Daoy (cell line): ENCODE data around the gene STARD8. TPM values are rescaled to one million over a fixed set of nuclear protein-coding genes. Genes with fewer than 3 reads are reported as not detected.

Experiments used
- DNase-seq: peaks from one replicate; pipeline ENCODE4 v3.0.0-alpha.2; 2015; ENCODE audit warnings: low read depth
- total RNA-seq: library from RNA; depleted of rRNA; stranded (reverse); fragments of >200 nt; shearing (Covaris generic); gene quantifications from 2 replicates; pipeline ENCODE4 v1.2.3, GENCODE V29; 2014

Gene STARD8
- total RNA-seq, 1 experiment from 2014 or later: 3.8 TPM

DNA sequence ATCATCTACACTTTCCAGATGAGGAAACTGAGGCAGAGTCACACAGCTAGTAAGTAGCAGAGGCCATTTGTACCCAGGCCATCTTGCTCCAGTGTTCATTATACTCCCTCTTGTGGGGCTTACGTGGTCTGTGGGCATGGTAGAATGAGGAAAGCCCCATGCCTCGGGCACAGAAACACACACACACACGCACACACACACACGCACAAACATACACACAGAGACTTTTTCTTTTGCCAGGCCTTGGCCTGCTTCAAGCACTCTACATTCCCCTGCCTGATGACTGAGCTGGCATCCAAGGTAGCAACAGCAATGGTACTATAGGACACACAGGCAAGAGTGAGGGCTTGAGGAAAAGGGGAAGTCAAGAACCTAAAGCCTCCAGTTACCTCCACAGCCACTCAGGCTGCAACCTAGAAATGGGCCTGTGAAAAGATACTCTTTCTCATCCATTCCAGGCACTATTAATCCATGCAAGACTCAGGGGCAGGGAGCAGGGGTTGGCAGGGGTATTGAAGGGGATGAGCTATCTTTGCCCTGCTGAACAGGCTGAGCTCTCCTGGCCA, 43.6 kb downstream of the STARD8 start:
- DNase-seq: no peak

DNA sequence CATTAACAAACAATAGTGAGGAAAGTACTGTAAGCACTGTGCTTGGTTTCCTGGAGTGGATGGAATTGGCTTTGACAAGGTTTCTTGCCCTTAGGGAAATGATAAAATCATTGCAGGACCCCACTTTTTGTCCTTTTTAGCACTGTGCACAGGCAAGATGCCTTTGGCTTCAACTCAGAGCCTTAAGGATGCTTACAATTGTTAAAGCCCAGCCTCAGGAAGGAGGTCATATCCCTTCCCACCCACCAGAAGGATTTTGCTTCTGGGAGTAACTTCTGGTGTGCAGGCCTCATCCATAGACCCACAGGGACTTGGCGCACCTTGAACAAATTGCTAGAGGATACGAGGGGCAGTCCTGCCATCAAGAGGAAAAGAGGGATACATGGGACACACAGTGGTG, 44.5 kb downstream of the STARD8 start:
- no peak for DNase-seq

DNA sequence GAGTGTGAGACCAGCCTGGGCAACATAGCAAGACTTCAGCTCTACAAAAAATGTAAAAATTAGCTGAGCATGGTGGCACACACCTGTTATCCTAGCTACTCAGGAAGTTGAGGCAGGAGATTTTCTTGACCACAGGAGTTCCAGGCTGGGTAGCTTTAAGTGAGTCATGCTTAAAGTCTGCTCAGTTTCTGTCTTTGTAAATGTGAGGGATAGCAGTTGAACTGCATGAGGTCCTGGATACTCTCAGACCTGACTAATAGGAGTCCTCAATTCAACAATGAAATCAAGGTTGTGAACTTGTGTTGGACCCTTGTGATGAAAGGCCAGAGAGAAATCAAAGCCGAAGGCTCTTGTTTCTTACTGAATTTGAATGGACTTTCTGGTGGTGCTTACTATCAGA, 45.2 kb downstream of the STARD8 start:
- no peak for DNase-seq

DNA sequence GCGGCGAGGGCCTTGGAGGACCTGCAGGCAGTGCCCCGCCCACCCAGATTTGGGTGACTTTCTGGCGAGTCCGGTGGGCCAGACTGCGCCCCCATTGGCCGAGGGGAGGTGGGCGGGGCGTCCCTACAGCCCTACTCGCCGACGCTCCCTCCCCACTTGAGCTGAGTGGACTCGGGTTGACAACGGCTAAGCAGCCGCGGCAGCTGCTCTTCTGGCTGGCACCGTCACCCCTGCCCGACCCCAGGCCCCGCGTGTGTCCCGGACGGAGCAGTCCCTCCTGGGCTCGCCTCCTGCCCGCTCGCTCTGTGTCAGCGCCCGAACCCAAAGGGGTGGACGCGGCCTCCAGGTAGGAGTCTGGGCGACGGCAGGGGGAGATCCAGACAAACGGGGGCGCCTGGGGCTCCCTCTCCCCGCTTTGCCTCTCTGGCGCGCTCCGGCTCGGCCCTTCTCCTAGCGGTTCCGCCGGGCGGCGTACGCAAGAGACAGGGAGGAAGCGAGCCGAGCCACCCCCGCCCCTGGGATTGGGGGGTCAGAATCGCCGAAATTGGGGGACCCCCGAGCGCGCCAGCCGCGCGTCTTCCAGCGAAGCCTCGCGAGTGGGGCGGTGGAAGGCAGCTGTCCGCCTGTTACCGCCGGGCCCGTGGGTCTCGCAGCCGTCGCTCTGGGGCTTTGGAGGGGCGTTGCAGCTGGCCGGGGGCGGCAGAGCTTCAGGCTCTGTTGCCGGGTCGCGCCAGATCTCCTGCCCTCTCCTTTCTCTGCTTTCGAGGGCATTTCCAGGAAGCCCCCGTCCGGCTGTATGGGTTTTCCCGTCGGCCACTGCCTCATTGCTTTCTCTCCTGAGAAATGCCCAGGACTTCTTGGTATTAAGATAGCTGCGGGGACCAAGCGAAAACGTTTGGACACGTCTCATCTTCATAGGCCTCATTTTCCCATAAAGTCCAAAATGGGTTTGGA, 46.3 kb downstream of the STARD8 start:
- DNase-seq: peak; percentile 80

DNA sequence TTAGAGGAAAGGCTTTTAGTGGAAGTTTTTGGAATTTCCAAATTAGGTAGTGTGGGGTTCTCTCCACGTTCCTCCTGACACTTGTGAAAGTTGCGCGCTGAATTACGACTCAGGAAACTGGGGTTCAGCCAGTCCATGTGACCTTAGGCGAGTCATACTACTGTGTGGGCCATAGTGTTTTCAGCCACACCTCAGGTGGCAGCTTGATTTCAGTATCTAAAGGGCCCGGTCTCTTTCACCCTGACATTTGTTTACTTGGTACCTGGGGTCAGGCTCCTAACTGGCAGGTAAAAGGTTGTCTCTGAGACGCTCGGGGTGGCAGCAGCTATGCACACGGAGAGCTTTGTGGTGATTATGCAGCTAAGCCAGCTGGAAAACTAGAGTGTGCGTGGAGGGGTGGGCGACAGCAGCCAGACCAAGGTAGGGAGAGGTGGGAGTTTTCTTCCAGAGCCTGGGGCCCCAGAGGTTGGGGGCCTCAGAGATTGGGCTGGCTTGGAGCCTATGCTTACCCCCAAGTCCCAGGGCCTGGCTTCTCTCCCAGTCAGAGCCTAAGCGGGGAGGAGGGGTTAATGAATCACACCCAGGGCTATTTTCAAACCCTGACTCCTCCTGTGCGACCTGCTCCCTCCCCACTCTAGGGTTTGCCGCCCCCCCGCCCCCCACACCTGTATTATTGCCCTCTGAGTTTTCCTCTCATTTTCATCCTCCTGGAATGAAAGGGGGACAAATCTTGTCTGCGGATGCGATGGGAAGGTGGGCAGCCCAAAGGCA, 47.2 kb downstream of the STARD8 start:
- peak; percentile 21 for DNase-seq

DNA sequence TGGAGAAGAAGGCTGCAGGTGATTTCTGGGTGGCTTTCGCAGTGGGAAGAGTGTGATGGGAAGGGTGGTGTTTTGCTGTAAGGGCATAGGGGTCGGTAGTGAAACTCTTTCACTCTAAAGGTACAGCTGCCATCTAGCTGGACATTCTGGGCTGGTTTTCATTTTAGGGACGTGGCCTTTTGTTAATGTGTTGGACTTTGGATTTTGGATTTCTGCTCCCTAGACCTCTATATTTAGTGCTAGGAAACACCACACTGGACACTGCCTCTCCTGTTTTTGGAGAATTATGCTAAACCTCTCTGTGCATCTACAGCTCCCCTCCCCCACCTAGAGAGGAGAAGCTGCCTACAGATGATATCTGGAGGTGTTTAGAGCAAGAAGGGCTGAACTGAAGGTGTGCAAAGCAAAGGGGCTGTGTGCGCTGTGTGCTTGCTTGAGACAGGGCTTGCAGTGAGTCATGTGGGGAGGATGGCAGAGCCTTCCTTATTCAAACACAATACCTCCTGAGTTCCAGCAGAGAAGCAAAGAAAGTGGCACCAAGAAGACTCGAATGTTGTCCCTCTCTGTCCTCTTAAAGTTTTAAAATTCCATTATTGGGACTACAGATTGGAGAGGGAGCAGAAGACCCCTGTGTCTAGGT, 47.9 kb downstream of the STARD8 start:
- peak; percentile 27 for DNase-seq

DNA sequence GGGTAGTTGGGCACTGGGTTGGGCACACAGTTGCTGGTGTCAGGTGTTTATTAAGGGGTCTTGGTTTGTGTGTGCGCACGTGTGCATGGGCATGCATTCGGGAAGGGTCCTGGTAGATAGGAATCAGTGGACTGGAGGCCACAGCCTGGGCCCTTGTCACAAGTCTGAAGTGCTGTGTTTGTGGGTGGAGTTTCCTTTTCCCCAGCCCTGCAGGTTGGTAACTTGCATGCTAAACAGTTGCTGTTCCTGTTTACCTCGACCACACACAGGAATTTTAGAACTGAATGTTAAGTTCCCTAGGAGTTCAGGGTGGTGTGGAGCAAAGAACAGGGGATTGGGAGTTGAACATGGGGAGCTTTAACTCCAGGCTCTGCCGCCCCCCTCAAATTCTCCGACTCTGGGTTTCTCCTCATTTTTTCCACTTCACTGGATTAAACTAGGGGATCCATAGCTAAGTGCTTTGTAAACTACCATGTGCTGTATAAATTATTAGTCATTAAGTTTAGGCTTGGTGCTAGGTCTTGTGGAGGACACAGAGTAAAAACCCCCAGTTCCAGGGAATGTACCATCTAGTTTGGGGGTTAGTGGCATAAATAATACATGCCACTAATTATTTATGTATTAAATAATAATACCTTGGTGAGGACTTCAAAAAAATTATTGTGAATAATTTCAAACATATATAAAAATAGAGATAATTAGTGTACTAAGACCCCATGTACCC, 49.0 kb downstream of the STARD8 start:
- no peak for DNase-seq

DNA sequence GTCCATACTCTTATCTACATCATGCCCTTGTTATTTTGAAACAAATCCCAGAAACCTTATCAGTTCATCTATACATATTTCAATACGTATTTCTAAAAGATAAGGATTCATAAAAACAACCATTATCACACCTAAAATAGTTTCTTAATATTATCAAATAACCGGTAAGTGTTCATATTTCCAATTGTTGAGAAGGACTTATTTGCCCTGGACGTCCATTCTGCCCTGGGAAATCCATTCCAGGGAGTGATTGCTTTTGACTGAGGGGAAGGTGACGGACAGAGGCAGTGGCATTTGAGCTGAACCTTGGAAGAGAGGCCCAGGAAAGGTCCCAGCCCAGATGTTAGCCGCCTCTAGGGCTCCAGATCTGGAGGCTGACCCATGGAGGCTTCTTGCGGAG, 49.6 kb downstream of the STARD8 start:
- DNase-seq: no peak

DNA sequence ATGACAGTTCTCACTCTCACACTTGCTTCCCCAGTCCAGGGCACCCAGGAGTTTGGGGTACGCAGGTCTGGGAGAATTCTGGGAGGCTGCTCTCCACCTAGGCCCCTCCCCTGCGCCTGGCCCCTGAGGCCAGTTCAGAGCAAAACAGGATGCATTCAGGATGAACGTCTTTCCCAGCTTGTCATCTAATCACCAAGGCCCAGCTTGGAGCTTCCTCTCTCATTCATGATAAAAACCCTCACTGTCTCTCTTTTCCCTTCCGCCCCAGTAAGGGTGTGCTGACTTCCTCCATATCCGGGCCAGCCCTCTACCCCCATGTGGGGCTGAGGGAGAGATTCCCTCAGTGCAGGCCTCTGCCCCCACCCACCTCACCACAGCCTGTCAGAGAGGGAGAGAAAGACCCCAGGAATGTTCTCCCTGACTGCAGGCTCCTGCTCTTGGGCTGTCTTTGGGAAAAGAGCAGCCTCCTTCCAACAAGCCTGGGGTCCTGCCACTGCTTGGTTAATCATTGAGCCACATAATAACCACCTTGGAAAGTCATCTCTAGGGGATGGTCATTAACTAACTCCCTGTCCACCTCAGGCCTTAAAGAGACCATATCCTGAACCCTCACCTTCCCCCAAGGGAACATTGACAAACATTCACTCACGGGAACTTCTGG, 50.1 kb downstream of the STARD8 start:
- DNase-seq: no peak

DNA sequence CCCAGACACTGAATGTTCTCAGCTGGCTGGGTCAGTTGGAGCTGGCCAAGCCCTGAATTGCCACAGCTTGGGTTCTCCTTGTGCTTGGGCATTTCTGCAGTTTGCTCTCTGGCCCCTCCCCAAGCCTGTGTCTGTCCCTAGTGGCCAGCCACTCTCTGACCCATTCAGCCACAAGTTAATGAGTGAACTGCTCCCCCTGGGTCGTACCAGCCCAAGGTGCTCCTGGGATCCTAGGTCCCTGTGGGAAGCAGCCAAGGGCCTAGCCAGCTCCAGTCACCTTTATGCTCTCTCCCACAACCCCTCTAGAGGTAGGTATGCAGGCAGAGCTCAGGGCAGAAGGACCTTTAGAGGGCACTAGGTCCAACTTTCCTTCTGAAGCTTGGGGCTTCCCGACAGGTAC, 51.5 kb downstream of the STARD8 start:
- DNase-seq: no peak

DNA sequence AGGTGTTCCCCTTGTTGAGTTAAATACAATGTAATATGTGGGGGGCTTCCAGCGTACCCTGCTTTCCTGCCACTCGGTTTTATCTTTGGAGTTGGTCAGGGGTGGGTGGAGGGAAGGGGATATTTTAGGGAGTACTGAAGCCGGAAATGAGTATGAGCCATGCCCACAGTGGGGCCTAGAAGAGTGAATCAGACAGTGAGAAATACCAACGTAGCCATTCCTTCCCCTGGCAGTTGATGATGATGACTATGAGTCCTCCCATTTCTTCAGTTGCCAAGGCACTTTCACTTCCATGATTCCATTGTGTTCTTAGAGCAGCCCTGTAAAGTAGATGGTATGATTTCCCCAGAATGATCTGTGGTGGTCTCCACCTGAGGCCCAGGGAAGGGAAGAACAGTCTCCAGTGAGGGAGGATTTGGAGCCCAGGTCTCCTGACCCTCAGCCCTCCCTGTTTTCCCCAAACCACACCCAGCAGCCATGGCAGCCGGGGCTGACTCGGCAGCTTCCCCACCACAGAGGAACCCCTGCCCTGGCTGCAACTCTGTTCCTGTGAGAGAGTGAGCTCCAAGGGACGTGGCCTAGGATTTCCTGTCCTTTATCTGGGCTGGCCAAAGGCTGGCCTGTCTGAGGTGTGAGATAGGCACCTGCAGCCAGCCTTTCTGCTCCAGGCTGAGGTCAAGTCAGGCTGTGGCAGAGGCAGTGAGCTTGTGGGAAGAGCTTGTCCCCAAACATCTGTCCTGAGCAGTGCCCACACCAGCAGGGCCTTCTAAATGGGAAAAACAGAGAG, 52.7 kb downstream of the STARD8 start:
- DNase-seq: peak; percentile 72

DNA sequence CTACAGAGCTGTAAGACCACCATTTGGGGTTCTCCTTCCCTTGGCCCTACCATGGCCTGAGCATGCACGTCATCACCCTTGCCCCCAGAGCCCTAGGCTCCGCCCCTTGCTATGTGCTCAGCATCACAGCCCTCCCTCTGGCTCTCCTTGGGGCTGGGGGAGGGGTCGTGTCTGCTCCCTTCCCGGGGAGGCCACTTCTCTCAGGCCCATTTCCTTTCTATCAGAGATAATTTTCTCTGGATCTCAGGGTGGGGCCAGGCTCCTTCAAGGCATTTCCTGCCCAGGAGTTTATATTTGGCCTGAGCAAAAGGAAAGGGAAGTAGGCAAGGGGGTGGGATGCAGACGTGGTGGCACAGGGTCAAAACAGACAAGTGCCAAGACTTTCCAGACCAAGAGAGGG, 55.9 kb downstream of the STARD8 start:
- DNase-seq: no peak

DNA sequence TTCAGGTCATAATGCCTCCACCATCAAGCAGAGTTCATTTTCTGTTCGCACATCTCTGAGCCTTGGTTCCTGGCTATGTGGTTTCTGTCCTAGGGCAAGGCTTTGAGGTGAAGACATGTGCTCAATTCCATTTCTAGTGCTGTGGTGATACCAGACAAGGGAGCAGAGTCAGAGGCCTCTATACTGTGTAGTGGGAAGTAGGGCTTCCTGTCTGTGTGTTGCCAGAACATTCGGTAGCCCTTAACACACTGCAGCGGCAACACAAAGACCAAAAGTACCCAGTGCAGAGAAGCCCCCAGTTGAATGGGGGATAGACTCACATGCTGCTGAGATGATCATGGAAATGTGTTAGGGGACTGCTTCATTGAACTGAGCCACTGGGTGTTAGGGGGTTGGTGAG, 56.4 kb downstream of the STARD8 start:
- DNase-seq: no peak

DNA sequence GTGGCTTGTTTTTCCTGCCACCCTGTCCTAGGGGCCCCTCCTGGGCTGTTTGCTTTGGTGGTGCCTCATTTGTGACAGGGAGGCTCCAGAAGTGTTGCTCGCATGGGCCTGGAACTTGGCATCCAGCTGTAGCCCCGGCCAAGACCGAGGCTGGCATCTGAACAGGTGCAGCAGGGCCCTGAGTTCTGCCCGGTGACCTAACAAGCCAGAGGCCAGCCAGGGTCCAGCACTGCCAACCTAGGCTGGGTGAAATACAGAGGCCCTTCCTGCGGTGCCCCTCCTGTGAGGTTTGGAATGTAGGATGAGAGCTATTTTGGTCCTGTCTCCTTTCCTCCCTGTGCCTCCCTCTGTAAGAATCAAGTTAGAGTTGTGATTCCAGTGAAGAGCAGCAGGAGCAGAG, 58.5 kb downstream of the STARD8 start:
- DNase-seq: no peak

DNA sequence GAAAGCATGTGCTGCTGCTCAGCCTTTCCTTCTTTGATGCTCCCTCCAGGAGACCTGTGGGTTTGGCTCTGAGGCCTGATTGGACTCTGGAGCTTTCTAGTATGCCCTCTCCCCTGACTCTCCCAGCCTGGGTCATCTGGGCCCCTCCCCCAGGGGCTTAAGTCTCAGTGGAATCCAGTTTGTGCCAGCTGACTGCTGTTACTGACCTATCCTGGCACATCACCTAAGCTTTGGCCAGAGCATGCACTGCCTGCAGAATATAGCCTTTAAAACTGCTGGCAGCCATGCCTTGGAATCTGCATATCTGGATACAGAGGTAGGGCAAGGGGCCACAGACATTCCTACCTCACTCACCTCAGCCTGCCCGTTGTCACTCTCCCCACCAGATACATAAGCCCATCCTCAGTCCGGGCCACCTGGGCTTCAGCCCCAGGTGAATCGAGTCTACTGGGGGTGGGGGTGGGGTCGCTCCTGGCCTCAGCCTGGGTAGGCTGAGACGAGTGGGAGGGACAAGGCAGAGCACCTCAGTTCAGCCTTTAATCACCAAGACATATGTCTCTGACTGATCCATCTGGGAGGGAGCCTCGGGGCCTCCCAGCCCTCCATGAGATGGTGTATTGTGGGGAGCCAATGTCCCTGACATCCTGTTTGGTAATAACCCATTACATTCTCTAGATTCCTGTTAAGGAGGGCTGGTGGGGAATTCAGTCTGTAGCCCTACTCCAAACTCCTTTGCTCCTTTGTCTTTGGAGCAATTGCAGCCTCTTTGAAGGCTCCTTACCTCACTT, 61.2 kb downstream of the STARD8 start:
- DNase-seq: peak; percentile 19

DNA sequence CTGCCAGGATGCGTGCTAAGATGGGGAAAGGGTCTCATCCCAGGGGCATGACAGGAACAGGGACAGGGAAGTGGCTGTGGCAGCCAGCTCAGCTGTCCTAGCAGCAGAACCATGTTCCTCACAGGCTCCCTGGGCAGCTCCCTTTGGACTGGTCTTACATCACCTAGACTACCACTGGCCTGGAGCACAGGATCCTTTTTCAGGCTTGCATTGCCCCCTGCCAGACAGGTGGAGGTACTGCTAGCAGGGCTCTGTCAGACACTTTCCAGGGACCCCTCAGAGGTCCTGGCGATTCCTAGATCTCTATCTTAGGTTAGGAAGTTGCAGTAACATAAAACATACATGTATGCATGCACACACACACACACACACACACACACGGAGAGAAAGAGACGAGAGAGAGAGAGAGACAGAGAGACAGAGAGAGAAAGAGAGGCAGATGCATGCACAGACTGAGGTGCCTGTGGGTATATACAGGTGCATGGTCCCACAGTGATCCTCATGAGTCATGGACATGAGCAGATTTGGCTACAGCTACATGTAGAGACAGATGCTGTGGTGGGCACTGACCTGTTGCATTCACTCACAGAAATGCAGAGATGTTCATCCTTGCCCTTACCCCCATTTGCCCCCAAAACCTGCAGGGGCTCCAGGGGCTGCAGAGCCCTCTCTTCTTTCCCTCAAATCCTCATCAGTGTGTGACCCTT, 63.6 kb downstream of the STARD8 start:
- DNase-seq: peak; percentile 25

DNA sequence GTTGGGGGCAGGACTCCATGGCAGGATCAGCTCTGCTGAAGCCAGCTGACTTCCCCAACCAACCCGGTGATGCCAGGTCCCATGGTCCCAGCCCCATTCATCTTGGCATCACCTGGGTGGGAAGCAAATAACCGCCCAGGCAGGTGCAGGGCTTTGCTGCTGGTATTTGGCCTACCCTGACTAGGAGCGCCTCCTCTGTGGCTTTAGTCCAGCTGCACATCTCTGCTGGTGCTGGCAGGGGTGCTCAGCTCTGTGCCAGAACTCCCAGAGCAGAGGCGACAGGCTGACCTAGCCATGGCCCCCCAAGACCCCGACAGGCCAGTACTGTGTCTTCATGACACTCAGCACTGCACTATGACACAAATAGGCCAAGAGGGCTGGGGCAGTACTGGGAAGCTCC, 64.4 kb downstream of the STARD8 start:
- DNase-seq: no peak

DNA sequence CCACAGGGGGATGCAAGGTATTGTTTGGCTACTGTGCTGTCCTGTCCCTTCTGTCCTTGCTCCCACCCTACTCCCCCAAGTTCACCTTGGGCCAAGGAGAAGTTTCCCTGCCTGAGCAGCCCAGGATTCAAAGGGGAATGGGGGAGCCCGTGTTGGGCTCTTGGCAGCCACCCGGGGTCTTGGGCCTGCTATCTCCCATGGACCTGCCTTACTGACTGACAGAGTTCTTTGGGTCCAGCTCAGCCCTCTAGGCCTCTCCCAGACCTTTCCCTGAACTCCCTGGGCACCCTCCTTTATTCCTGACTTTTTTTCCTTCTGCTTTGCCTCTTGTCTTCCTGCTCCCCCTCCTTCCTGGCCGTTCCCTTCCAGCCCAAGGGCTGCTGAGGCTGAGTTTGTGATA, 67.4 kb downstream of the STARD8 start:
- no peak for DNase-seq

DNA sequence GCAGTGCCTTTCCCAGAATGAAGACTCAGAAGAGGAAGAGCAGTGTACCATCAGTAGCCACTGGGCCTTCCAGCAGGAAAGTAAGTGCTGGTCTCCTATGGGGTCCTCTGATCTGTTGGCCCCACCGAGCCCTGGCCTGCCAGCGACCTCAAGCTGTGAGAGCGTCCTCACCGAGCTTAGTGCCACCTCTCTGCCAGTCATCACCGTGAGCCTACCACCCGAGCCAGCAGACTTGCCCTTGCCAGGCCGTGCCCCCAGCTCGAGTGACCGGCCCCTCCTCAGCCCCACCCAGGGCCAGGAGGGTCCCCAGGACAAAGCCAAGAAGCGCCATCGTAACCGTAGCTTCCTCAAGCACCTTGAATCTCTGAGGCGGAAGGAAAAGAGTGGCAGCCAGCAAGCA, 69.7 kb downstream of the STARD8 start:
- no peak for DNase-seq
